ENCODE measurements around the gene SND1.
A peak's percentile ranks its signal among the peaks of the same experiment; 100 is the strongest.

SND1 gene

DNA sequence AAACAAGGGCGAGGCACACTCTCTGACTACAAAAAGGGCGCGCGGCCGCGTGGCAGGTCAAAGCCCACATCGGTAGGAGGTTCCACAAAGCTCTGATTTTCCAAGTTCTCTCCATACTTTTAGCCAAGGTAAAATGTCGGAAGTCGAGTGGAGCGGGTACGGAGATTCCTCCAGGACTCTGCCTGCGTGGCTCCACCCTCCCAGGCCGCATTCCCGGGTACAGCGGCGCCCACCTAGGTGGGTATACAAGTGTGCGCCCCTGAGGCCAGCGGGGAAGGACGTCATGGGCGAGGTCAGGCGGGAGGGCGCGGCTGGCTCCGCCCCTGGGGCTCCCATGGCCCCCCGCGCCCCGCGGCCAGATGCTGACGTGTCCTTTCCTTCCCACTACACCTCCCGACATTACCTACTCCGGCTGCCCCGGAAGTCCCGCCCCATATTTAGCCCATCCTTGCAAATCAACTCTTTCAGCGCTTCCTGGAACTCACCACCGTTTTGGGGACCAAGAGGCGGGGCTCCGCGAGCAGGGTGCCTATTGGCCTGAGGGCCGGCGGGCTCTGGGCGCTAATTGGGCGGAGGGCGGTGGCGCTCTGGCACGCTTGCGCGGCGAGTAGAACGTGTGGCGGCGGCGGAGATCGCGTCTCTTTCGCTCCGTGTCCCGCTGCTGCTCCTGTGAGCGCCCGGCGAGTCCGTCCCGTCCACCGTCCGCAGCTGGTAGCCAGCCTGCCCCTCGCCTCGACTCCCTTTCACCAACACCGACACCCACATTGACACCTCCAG lies at the start of gene SND1:
SND1 (plus strand) TSS at position 639 of the 777 bp plus-strand sequence. CDS start 180 bp downstream, outside the sequence.
- peak; percentile 98 for DNase-seq (ENCODE audit: low read depth)

DNA sequence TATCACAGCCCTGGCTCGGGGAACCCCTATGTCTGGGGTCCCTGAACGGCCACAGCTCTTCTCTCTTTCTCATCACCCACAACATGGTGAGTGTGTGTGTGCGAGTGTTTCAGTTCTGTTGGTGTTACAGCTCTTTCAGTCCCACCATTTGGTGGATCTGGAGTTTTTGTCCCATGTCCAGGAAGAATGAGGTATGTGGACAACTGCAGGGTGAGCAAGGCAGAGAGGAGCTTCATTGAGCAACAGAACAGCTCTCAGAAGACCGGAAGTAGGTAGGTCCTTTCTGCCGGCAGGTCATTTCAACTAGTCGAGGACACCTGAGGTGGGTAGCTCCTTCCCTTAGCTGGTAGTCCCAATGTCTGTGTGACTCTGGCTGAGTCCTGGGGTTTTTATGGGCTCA lies 43.5 kb upstream of the SND1 start:
- no peak for DNase-seq (ENCODE audit: low read depth)

DNA sequence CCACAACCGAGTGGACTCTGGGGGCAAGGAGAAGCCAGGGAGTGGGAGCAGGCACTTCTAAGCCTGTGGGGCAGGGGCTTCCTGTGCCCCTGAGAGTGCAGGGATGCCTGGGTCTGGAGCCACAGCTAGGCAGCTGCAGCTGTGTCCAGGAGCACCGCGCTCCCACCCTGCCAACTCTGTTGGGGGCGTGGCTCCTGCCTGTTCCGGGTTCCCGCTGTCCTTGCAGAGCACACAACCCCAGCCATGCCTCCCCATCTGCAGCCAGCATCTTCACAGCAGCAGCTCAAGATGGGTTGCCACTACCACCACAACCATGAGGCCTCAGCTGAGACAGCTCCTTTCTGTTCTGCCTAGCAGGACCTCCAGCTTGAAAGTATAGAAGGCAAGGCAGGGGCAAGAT lies 42.7 kb upstream of the SND1 start:
- no peak for DNase-seq (ENCODE audit: low read depth)

DNA sequence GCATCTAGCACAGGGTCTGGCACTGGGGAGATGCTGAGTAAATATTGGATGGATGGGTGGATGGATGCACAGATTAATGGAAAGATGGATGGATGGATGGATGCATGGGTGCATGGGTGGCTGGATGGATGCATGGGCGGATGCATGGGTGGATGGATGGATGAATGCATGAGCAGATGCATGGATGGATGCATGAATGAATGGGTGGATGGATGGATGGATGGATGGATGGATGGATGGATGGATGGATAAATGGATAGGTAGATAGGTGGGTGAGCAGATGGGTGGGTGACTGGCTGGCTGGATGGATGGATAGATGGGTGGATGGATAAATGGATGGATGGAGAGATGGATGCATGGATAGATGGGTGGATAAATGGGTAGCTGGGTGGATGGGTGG lies 39.7 kb upstream of the SND1 start:
- DNase-seq (ENCODE audit: low read depth): no peak

DNA sequence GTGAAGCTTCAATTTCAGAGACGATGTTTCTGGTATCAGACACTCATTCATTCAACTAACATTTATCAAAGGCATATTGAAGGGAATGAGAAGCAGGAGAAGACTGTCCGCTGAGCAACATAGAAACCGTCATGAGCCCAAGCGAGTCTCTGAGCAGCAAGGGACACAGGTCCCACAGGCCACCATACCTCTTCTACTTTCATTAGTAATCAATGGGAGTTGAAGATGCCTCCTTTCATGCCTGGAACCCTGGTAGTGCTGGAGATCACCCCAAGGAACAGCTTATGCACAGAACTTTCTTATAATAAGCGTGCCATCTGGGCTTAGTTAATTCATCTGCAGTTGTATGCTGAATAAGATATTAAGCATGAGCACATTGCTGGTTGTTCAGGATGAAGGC lies 35.3 kb upstream of the SND1 start:
- no peak for DNase-seq (ENCODE audit: low read depth)

DNA sequence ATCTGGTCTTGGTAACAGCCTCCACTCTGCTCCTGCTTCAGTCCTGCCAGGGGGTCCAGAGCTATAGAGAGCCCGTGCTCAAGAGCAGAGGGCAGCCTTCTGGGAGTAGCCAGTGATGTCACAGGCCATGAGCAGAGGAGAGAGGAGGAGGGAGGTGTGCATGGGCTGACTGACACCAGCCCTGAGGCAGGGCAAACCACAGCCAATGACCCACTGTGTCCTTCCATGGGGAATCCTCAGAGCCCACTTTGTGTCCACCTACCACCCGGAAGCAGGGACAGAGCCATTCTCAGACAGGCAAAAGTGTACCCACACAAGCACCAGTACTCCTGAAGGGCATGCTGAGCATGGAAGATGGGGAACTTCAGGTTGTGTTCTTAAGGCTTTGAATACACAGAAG lies 34.0 kb upstream of the SND1 start, which contains the start of gene PAX4:
PAX4 (minus strand) TSS at position 101 of the 400 bp plus-strand sequence. CDS start 2,214 bp downstream, outside the sequence.
- no peak for DNase-seq (ENCODE audit: low read depth)

DNA sequence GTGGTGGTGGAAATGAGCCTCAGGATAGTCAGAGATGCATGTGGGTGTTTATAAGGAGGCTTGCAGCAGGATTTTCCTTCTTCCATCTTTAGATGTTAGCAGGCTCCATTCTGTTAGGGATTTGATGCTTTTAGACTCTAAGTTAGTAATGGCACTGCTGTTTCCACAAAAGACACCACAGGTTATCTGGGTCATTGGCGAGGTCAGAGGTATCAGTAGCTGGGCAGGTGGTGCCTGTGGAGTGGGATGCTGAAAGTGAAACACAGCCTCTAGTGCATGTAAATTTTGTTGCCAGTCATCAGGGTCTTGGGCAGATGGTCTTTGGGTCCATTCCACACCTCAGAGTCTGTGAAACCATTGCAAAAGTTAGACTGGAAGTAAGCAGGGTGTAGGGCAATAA lies 33.2 kb upstream of the SND1 start:
- DNase-seq (ENCODE audit: low read depth): no peak

DNA sequence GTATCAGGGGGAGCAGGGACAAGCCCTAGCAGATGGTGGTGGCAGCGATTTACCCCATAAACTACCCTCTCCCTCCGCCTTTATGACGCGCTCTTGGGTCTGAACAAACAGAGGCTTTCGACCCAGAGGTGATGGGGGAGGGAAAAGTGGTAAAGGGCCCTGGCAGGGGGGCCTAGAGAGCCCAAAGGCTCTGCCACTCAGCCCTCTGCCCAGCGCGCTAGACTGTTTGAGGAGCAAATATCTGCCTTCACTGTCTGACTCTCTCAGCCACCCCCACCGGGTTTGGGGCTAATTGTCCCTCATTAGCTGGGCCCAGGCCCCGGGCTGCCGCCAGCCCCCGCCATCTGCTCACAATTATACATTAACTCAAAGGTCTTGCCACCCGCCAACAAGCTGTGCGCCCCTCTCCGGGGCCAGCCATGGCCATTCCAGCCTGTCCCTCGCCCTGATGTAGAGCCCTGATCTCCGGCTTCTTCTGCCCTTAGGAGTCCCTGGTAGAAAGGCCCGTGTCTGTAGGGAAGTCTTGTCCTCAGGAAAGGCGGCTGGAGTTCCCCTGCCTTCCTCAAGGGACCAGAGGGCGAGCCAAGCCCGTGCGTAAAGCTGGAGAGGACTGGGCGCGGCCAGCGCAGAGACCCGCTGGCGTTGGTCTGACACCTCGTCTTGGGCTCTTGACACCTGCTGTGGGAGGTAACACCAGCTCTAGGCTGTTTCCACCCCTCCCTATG lies 32.2 kb upstream of the SND1 start:
- DNase-seq (ENCODE audit: low read depth): no peak

DNA sequence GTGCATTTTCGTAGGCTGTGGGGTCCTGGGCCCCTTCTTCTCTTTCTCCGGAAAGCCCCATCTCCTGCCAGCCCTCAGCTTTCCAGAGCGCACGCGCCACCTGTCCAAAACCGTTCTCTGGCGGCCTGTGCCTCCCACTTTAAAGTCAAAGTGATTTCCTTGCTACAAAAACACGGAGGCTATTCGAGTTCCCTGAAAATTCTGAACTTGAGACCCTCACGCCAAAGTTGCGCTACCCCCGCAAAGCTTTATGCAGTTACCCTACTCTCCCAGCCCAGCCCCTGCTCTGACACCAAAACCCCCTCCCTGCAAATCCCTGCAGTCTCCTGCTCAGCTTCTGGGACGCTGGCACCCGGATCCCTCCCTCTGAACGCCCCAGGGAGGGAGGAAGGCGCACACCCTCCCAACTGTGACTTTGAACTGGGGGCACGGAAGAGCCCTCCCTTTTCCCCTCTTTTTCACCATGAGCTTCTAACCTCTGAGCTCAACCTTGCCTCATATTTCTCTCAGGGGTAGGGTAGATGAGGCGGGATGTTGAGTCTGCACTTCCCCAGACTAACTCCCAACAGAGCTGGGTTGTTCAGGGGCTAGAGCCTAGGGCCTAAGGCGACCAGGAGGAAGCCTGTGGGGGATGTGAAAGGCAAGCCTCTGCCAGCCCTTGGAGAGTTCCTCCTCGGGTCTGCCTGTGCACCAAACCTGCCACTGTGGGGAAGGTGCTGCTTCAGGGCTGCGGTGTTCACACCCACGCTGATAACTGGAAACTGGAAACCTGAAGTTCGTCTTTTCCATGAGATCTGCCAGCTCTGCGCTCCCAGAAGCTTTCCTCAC lies 31.4 kb upstream of the SND1 start:
- DNase-seq (ENCODE audit: low read depth): no peak

DNA sequence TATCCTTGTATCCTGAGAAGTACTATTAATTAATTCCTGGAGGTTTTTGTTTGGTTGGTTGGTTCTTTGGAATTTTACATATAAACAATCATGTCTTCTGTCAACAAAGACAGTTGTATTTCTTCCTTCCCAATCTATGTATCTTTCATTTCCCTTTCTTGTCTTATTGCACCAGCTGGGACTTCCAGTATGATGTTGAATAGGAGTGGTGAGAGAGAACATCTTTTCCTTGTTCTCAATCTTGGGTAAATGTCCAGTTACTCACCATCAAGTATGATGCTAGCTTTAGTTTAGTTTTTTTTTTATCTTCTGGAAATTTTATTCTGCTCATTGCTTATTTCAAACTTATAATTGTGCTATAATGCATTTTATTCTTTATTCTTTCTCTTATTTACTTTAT lies 26.7 kb upstream of the SND1 start:
- no peak for DNase-seq (ENCODE audit: low read depth)

DNA sequence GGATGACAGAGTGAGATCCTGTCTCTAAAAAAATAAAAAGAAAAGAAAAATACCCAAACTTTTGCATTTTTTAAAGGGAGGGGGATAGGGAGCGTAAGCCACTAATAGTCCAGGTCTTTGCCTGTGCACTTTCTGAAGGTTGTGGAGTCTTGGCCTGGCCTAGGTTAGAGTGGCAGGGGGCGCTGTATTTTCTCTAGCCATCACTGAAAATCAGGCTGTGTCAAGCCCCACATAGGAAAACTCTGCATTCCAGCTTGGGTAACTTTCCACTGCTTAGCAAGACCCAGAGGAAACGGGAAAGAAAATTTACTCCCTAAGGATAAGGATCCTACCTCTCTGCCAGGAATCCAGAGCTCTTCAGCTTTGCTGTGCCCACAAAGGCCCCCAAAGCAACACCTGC lies 23.5 kb upstream of the SND1 start:
- no peak for DNase-seq (ENCODE audit: low read depth)

DNA sequence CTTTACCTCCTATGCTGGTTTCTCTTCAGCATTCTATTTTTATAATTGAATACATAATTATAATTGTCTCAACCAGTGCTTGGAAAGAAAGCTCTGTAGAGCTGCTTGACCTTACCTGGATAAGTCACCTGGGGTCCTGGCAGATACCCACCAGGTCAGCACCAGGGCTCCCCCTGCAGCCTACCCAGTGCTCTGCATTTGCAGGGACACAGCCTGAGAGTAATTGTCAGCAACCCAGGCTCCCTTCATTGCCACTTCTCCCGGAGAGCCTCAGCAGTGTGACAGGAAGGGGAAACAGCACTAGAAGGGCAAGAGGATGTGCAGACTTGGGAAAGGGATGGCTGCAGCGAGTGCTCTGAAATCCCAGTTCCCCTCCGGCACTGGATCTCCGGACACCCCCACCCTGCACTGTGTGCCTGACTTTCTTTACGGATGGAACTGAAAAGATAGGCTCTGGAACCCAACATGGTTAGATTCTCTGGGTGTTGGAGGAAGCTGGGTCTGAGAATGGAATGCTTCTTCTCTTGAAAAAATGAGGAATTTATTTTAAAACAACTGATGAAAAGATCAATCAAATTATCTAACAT lies 22.6 kb upstream of the SND1 start:
- DNase-seq (ENCODE audit: low read depth): peak; percentile 17

DNA sequence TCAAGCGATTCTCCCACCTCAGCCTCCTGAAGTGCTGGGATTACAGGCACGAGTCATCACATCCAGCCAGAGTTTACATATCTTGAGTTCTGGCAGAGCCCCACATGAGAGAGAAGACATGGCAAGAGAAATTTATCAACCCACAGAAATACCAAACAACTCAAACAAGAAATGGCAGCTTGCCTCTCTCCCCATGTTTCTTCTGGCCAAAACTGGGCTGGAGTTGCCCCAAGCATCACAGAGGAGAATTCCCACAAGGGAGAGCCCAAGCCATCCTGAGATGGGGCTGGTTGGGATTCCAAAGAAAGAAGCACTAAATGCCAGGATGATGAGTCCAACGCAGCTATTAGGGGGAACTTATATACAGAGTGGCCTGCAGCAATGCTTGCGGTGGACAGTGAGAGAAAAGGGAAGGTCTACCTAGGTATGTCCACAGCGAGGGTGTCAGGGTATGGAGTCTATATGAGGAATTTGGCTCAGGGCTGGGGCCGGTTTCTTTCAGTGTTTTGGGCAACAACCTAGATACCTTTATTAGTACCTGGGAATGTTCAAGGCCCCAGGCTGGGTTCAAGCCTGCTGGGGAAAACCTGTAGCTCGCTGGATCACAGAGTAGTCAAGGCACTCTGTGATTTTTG lies 19.6 kb upstream of the SND1 start:
- no peak for DNase-seq (ENCODE audit: low read depth)

DNA sequence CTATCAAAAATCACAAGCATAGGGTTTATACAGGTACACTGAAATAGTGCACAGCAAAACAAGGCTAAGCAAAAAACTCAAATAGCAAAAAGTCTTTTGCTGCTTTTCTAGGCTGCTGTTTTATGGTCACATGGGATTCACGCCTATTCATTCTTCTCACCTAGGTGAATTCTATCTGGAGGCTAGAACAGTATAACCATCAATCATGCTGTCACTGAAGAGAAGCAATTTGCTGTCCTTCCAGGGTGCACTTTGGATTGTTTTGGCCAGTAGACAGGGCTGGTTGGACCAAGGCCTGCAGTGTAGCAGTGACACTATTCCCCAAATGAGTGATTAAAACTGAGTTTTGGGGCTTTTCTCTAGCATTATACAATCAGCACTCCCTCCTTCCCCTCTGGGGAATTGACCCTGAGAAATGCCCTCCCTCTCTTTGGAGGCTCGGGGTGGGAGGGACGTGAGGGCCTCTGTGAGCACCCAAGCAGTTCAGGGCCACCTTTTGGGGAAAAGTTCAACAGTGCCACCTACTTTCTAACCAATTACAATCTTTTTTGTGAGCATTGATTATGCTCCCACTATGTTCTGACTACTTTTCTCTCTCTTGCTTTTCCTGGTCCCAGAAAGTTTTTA lies 16.2 kb upstream of the SND1 start:
- DNase-seq (ENCODE audit: low read depth): no peak

DNA sequence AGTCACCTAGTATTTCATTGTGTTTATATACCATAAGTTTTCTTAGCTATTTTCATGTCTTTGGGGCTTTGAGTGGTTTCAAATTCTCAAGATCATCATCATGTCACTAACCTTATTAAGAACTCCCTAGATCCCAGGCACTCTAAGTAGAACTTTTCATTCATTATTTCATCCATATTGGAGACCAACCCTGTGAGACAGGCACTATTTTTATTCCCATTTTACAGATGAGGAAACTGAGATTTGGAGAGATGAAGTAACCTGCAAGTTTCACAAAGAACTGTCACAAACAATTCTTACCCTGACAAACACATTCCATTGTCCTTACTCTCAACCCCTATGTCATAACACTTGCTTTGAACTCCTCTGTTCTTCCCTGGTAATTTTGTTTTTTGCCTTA lies 13.8 kb upstream of the SND1 start:
- no peak for DNase-seq (ENCODE audit: low read depth)

DNA sequence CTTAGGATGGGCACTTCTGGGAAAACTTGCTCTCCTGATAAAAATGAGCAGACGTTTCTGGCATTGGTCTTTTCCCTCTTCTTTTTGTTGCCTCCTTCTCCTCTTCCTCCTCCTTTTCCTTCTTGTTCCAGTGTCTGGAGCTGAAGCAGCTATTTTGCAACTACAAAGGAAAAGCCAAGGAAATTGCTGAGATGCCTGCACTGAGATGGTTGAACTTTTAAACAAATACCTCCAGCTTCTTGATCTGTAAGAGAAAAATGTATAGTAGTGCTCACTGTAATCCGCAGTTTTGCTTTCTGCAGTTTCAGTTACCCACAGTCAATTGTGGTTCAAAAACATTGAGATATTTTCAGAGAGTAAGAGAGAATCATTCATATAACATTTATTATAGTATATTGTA lies 7.5 kb upstream of the SND1 start:
- no peak for DNase-seq (ENCODE audit: low read depth)

DNA sequence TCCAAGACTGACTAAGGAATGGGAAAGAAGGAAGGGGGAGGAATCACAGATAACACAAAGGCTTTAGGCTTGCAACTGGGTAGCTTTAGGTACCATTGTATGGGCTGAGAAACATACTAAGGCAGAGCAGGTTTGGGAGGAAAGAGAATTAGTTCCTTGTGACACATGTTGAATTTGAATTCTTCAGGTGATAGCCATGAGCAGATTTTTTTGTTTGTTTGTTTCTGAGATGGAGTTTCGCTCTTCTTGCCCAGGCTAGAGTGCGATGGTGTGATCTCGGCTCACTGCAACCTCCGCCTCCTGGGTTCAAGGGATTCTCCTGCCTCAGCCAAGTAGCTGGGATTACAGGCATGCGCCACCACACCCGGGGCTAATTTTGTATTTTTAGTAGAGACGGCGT lies 4.4 kb upstream of the SND1 start:
- no peak for DNase-seq (ENCODE audit: low read depth)

DNA sequence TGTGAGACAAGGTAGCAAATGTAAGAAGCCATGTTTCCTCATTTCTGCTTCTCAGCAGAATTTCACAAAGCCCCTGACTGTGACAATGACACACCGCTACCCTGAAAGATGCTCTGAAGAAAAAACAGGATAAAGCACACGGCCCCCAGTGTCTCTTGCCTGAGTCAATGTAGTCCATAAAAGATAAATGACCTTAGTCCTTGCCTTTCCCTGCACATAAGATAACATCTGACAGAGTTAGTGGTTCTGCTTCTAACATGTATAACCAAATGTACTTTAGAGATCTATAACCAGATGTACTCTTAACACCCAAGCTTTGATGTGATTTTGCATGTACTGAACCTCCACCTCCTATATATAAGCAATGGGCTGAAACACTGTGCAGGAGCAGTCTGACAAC lies 3.0 kb upstream of the SND1 start:
- DNase-seq (ENCODE audit: low read depth): no peak

DNA sequence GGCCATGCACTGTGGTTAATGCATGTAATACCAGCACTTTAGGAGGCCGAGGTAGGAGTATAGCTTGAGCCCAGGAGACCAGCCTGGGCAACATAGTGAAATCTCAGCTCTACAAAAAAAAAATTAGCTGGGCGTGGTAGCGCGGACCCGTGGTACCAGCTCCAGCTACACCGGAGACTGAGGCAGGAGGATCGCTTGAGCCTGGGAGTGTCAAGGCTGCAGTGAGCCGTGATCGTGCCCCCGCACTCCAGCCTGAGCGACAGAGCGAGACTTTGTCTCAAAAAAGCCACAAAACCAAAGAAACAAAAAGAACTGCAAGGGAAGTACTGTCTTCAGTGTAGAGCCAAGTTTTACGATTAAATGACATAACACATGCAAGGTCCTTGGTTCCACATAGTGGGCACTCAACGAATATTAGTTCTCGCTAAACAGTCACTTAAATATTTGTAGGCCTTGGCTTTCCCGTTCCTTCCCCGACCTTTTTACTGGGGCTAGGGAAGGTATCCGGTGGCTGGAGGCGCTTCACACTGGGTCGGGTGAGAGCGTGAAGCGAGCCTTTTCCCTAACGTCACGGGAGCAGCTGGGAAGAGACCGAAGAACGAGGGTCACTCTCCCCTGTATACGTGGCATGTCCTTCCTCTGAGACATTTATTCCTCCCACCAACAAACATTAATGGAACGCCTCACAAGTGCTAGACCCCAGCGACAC lies 993 bp upstream of the SND1 start:
- DNase-seq (ENCODE audit: low read depth): no peak

DNA sequence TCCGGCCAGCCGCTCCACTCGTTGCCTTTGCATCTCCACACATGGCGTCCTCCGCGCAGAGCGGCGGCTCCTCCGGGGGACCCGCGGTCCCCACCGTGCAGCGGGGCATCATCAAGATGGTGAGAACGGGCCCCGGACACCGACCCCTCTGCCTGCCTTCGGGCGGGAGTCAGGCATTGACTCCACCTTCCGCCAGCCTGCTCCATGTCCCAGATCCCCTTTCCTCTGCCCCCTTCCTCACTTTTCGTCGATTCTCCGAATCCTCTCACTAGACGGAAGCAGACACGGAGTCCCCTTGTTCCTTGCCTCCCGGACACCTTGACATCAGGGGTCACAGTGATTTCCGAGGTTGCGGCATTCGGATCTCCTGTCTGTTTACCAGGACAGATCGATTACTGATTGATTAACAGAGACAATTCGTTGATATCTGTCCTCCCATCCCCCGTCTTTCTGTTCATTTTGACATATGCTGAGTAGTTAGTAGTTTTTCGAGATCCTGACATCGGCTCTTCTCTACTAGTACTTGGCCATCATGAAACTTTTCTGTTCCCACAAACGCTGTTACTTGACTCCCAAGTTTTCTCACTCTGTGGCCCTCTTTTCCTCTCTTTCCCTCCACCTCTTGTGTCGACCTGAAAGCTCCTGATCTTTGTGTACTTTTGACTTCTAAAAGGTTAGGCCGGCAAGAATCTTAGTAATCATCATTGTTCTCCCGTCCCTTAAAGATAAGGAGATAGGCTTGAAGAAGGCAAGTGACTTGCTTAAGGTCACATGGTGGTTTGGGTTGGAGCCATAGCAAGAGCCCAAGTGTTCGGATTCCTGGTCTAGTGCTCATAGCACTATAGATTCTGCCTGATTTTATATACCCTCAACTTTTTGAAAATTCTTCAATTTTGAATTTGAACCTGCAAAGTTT lies 597 bp downstream of the SND1 start:
- DNase-seq (ENCODE audit: low read depth): no peak
